H1 (cell line): ENCODE data around the gene LPO. TPM values are rescaled to one million over a fixed set of nuclear protein-coding genes. Genes with fewer than 3 reads are reported as not detected.

Source experiments
- CTCF ChIA-PET: fragments of 300-600 bp; sonication (Branson Sonifier 250); formaldehyde crosslinking; loops from one replicate; lab custom pipeline; 2021; ENCODE audit not compliant: partially characterized antibody; lab: Charles Lee
- POLR2A ChIA-PET: fragments of 300-600 bp; sonication (Branson Sonifier 250); formaldehyde crosslinking; loops from one replicate; lab custom pipeline; 2021; ENCODE audit warnings: inconsistent platforms; ENCODE audit not compliant: partially characterized antibody; lab: Charles Lee
- DNase-seq, 2 experiments: peaks; one replicate each; pipeline versions ENCODE4 v3.0.0 to v3.0.0-alpha.2; 2010 to 2022; ENCODE audit warnings: low spot score in 2 of 2, low read depth in 1 of 2, mixed read lengths in 1 of 2
- FAIRE-seq: peaks from 2 replicates; lab custom pipeline; 2011; peaks lifted over from hg19 to GRCh38; lab: Jason Lieb, UNC
- H2AFZ ChIP-seq: 2 replicates; pipeline ENCODE4 v1.8.1; 2012; ENCODE audit warnings: low read length, inconsistent platforms
- H2AK5ac ChIP-seq: 2 replicates; pipeline ENCODE4 v1.6.1; 2013; ENCODE audit warnings: low read depth, low read length
- H2BK120ac ChIP-seq: replicated peaks from 2 replicates; pipeline ENCODE3; 2013; ENCODE audit warnings: low read depth, low read length, inconsistent platforms
- H2BK12ac ChIP-seq: 2 replicates; pipeline ENCODE4 v1.6.1; 2013; ENCODE audit warnings: low read depth, low read length
- H2BK15ac ChIP-seq: 2 replicates; pipeline ENCODE4 v1.6.1; 2013; ENCODE audit warnings: low read length
- H2BK20ac ChIP-seq: 2 replicates; pipeline ENCODE4 v1.6.1; 2013; ENCODE audit warnings: low read length
- H2BK5ac ChIP-seq: 2 replicates; pipeline ENCODE4 v1.6.1; 2013; ENCODE audit warnings: low read depth, low read length
- H3K14ac ChIP-seq: 2 replicates; pipeline ENCODE4 v1.6.1; 2013; ENCODE audit warnings: inconsistent platforms; ENCODE audit not compliant: insufficient read length
- H3K18ac ChIP-seq: 2 replicates; pipeline ENCODE4 v1.6.1; 2013; ENCODE audit warnings: low read length; ENCODE audit errors: extremely low read depth
- H3K23ac ChIP-seq: 2 replicates; pipeline ENCODE4 v1.6.1; 2013; ENCODE audit warnings: inconsistent platforms; ENCODE audit not compliant: insufficient read length
- H3K23me2 ChIP-seq: 2 replicates; pipeline ENCODE4 v1.6.1; 2013; ENCODE audit warnings: low read depth, low read length
- H3K27ac ChIP-seq: 2 replicates; pipeline ENCODE4 v1.6.1; 2011; ENCODE audit warnings: low read depth, low read length, inconsistent platforms
- H3K27me3 ChIP-seq, 4 experiments: replicated peaks in 1 of 4; 1 replicate in 1 of 4; 2 replicates in 3 of 4; pipeline versions ENCODE4 v1.6.1 to v1.8.1; 2011 to 2013; ENCODE audit warnings: low read length in 3 of 4, mild to moderate bottlenecking in 3 of 4, inconsistent platforms in 2 of 4, mixed read lengths in 2 of 4, moderate library complexity in 1 of 4; ENCODE audit not compliant: control insufficient read depth in 3 of 4, insufficient read depth in 3 of 4; ENCODE audit errors: extremely low read depth in 1 of 4
- H3K36me3 ChIP-seq, 4 experiments: 2 replicates each; pipeline versions ENCODE4 v1.6.1 to v1.8.1; 2011 to 2013; ENCODE audit warnings: mild to moderate bottlenecking in 4 of 4, low read length in 3 of 4, moderate library complexity in 2 of 4, control low read depth in 1 of 4, inconsistent platforms in 1 of 4; ENCODE audit not compliant: insufficient read depth in 4 of 4, control insufficient read depth in 2 of 4
- H3K4ac ChIP-seq: replicated peaks from 2 replicates; pipeline ENCODE3; 2013; ENCODE audit warnings: low read length, low read depth, mixed read lengths, inconsistent platforms; ENCODE audit not compliant: insufficient read length
- H3K4me1 ChIP-seq, 4 experiments: replicated peaks in 1 of 4; 1 replicate in 1 of 4; 2 replicates in 3 of 4; pipeline versions ENCODE4 v1.6.1 to v1.8.1; 2011 to 2013; ENCODE audit warnings: low read length in 3 of 4, inconsistent platforms in 2 of 4, mixed read lengths in 1 of 4; ENCODE audit not compliant: insufficient read depth in 4 of 4, control insufficient read depth in 3 of 4
- H3K4me2 ChIP-seq, 2 experiments: 2 replicates each; pipeline versions ENCODE4 v1.6.1 to v1.8.1; 2011 to 2013; ENCODE audit warnings: low read depth in 2 of 2, low read length in 2 of 2, control low read depth in 1 of 2, inconsistent platforms in 1 of 2, mild to moderate bottlenecking in 1 of 2; ENCODE audit not compliant: insufficient read depth in 1 of 2
- H3K4me3 ChIP-seq, 4 experiments: fragments of 200-600, 300-600 bp in 1 of 4; sonication (generic), shearing (Covaris generic), sonication (Bioruptor Twin) in 1 of 4; 2 replicates each; pipeline versions ENCODE4 v1.5.1 to v1.8.1; 2011 to 2016; ENCODE audit warnings: low read length in 4 of 4, low read depth in 3 of 4, control low read depth in 2 of 4, inconsistent platforms in 2 of 4, mild to moderate bottlenecking in 2 of 4, mixed read lengths in 1 of 4, moderate library complexity in 1 of 4; ENCODE audit not compliant: insufficient read depth in 2 of 4; ENCODE audit errors: extremely low read depth in 1 of 4
- H3K56ac ChIP-seq: replicated peaks from 2 replicates; pipeline ENCODE3; 2013; ENCODE audit warnings: low read depth, mild to moderate bottlenecking, mixed read lengths, low read length, inconsistent platforms; ENCODE audit not compliant: insufficient read length
- H3K79me1 ChIP-seq: 2 replicates; pipeline ENCODE4 v1.6.1; 2013; ENCODE audit warnings: low read depth, low read length, control low read depth
- H3K79me2 ChIP-seq, 2 experiments: 2 replicates each; pipeline versions ENCODE4 v1.6.1 to v1.8.1; 2012 to 2013; ENCODE audit warnings: low read length in 2 of 2, mild to moderate bottlenecking in 2 of 2, inconsistent platforms in 1 of 2; ENCODE audit not compliant: insufficient read depth in 2 of 2, control insufficient read depth in 1 of 2
- H3K9ac ChIP-seq, 4 experiments: replicated peaks in 1 of 4; 1 replicate in 1 of 4; 2 replicates in 3 of 4; pipeline versions ENCODE4 v1.6.1 to v1.8.1; 2011 to 2013; ENCODE audit warnings: low read depth in 3 of 4, low read length in 3 of 4, control low read depth in 2 of 4, mild to moderate bottlenecking in 2 of 4, moderate library complexity in 2 of 4, inconsistent platforms in 1 of 4; ENCODE audit errors: extremely low read depth in 1 of 4
- H3K9me3 ChIP-seq, 2 experiments: 2 replicates each; pipeline versions ENCODE4 v1.6.1 to v1.8.1; 2012 to 2013; ENCODE audit warnings: mild to moderate bottlenecking in 2 of 2, moderate library complexity in 2 of 2, control low read depth in 1 of 2, inconsistent platforms in 1 of 2, low read depth in 1 of 2, low read length in 1 of 2, mixed read lengths in 1 of 2; ENCODE audit not compliant: insufficient read depth in 2 of 2
- H4K20me1 ChIP-seq, 2 experiments: replicated peaks in 1 of 2; 2 replicates each; pipeline versions ENCODE3 to v1.8.1; 2011 to 2013; ENCODE audit warnings: inconsistent platforms in 2 of 2, low read length in 2 of 2, mild to moderate bottlenecking in 1 of 2; ENCODE audit not compliant: insufficient read depth in 2 of 2, control insufficient read depth in 1 of 2
- H4K5ac ChIP-seq: 2 replicates; pipeline ENCODE4 v1.6.1; 2013; ENCODE audit warnings: low read length, low read depth, mixed read lengths, inconsistent platforms; ENCODE audit not compliant: insufficient read length
- H4K8ac ChIP-seq: 2 replicates; pipeline ENCODE4 v1.8.0; 2013; ENCODE audit warnings: mild to moderate bottlenecking, moderate library complexity, low read length, inconsistent platforms; ENCODE audit not compliant: insufficient read depth; ENCODE audit errors: extremely low read depth
- H4K91ac ChIP-seq: replicated peaks from 2 replicates; pipeline ENCODE3; 2013; ENCODE audit warnings: low read length, mixed read lengths, inconsistent platforms; ENCODE audit not compliant: insufficient read length
- MAX ChIP-seq: IDR thresholded peaks from 2 replicates; pipeline ENCODE4 v1.6.1; 2012; ENCODE audit warnings: inconsistent platforms
- SIRT6 ChIP-seq: IDR thresholded peaks from one replicate; pipeline ENCODE4 v1.7.1; 2012; ENCODE audit warnings: low read length, inconsistent platforms
- SRF ChIP-seq: IDR thresholded peaks from 2 replicates; pipeline ENCODE4 v1.6.1; 2011; ENCODE audit warnings: mild to moderate bottlenecking, low read depth, low read length, moderate library complexity
- WGBS, 2 experiments: shearing (Covaris generic) in 1 of 2; methylation state at CpG; one replicate each; pipeline versions ENCODE4 v1.1.6 to v1.1.7; 2013 to 2015; ENCODE audit warnings: low lambda C conversion rate in 2 of 2, mixed read lengths in 2 of 2, inconsistent platforms in 1 of 2, low coverage in 1 of 2, missing lambda C conversion rate in 1 of 2; ENCODE audit not compliant: insufficient replicate concordance in 2 of 2, insufficient coverage in 1 of 2, insufficient read length in 1 of 2; ENCODE audit errors: extremely low coverage in 1 of 2, missing lambda C conversion rate in 1 of 2; 5-methylcytosine and 5-hydroxymethylcytosine counted together
- polyA plus RNA-seq, 7 experiments: library from polyadenylated mRNA; depleted of rRNA in 3 of 7; stranded (reverse) in 5 of 7; unstranded in 2 of 7; fragments of >200 nt in 5 of 7; fragments of 200-250 nt in 2 of 7; gene quantifications; 1 replicate in 5 of 7; 2 replicates in 1 of 7; 4 replicates in 1 of 7; pipeline versions ENCODE4 v1.2.1 to v1.2.3, GENCODE V29; 2011 to 2013; ENCODE audit warnings: missing spikeins in 2 of 7, mixed read lengths in 2 of 7
- total RNA-seq: library from RNA; stranded (reverse); fragmentation: NEBNext Ultra II Directional; extraction: Animal tissue kit (Norgen Biotek cat#: 25700); gene quantifications from 2 replicates; pipeline ENCODE4 v1.2.1, GENCODE V29; 2021
- TF ChIP-seq, protein P1 (sequence below): IDR thresholded peaks from 2 replicates; pipeline ENCODE4 v1.6.1; 2012; ENCODE audit warnings: low read length, inconsistent platforms

The LPO gene
- total and polyA plus RNA-seq, 2 of the 8 experiments (the other 6 are each of a cell fraction or from before 2014, with no cell fraction given): 0.38 to 0.52 TPM

GRCh38 chr17:58191241-58191896 lies 47.0 kb upstream of the LPO start:
- no peak overlapping the region for H2BK120ac ChIP-seq
- 81% methylated on average over 14 of the region's 14 CpGs; no CpG with 5 or more reads in 1 of the 2 experiments for WGBS, 2 experiments
- H3K23me2 ChIP-seq: no peaks in the 10 kb centered on the region; the same call in 1 of the 2 replicates
- no peak overlapping the region for H3K4ac ChIP-seq
- no peaks in the 10 kb centered on the region for H4K20me1 ChIP-seq
- no peak overlapping the region for H4K8ac ChIP-seq
- CTCF ChIA-PET: interaction anchor here (0.9 to 3.3 kb wide), 6 partner anchors 9 to 299 kb away, joined by 3 to 32 read pairs (median 4); partner anchors contain the start of gene MKS1
- no peak overlapping the region for H3K9ac ChIP-seq
- no peak overlapping the region for H4K5ac ChIP-seq
- H3K4me3 ChIP-seq: no peak overlapping the region
- H2BK15ac ChIP-seq: no peak overlapping the region
- H2AFZ ChIP-seq: no peak overlapping the region
- H3K79me2 ChIP-seq: no peaks in the 10 kb centered on the region
- H3K18ac ChIP-seq: peak overlapping the region; percentile 24; the same call in 1 of the 2 replicates
- H3K27ac ChIP-seq: no peak overlapping the region
- H3K79me1 ChIP-seq: no peaks in the 10 kb centered on the region
- FAIRE-seq: no peak
- H3K9me3 ChIP-seq: no peaks in the 10 kb centered on the region
- peaks cover 0 to 2% (median 2%) of the 10 kb centered on the region in 4 experiments; a peak in 4 of 7 replicates for H3K4me1 ChIP-seq
- TF ChIP-seq, protein P1, sequence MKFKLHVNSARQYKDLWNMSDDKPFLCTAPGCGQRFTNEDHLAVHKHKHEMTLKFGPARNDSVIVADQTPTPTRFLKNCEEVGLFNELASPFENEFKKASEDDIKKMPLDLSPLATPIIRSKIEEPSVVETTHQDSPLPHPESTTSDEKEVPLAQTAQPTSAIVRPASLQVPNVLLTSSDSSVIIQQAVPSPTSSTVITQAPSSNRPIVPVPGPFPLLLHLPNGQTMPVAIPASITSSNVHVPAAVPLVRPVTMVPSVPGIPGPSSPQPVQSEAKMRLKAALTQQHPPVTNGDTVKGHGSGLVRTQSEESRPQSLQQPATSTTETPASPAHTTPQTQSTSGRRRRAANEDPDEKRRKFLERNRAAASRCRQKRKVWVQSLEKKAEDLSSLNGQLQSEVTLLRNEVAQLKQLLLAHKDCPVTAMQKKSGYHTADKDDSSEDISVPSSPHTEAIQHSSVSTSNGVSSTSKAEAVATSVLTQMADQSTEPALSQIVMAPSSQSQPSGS: no peak
- TF ChIP-seq SIRT6: no peak
- TF ChIP-seq MAX: 0 out of 2 replicates have a peak, but pooled peaks have one; percentile 17
- no peak for TF ChIP-seq SRF
- TF ChIP-seq, all 59 proteins: peak for 1
- Histone ChIP-seq H3K27me3 (no peaks in the 10 kb centered on the region), H2BK12ac (no peak overlapping the region), H2BK5ac (no peak overlapping the region), H3K4me2 (no peak overlapping the region), H3K23ac (no peak overlapping the region), H2BK20ac (no peak overlapping the region), H3K14ac (no peak overlapping the region), H3K36me3 (no peaks in the 10 kb centered on the region), H2AK5ac (no peak overlapping the region), H4K91ac (no peak overlapping the region), H3K56ac (no peak overlapping the region)
- POLR2A ChIA-PET: interaction anchor here (1.0 to 1.9 kb wide), 2 partner anchors 9 to 207 kb away, joined by 3 to 6 read pairs; no protein-coding TSS in a partner anchor
- no peak for DNase-seq
